Renal cortex interstitium (tissue), 11 donors: Measurements from ENCODE around the gene KAZALD1. TPM values are rescaled to one million over a fixed set of nuclear protein-coding genes. Genes with fewer than 3 reads are reported as not detected.

Source experiments
- DNase-seq, 11 donors: peaks; one replicate each; pipeline ENCODE4 v3.0.0-alpha.2; 2013; ENCODE audit warnings: low read depth in 9 of 11, low spot score in 4 of 11; ENCODE audit errors: extremely low read depth in 1 of 11
- polyA plus RNA-seq, 3 donors: library from polyadenylated mRNA; unstranded; fragments of 120-200 nt; gene quantifications; one replicate each; pipeline ENCODE4 v1.2.1, GENCODE V29; 2013; ENCODE audit not compliant: insufficient read length in 3 of 3

KAZALD1 gene
- polyA plus RNA-seq, 3 donors: 8.0 to 12.7 (median 10.0) TPM

GRCh38 chr10:101110856-101111523 lies 49.2 kb downstream of the KAZALD1 start:
- no peak for DNase-seq

GRCh38 chr10:101111547-101111946 lies 49.8 kb downstream of the KAZALD1 start:
- no peak for DNase-seq

- no peak for DNase-seq
Measured at GRCh38 chr10:101112799-101113594, 51.2 kb downstream of the KAZALD1 start.

GRCh38 chr10:101113890-101114403 lies 52.2 kb downstream of the KAZALD1 start:
- no peak for DNase-seq

GRCh38 chr10:101114646-101115045 lies 52.9 kb downstream of the KAZALD1 start:
- no peak for DNase-seq

Other genes with a start within 250 kb of the KAZALD1 start
- gene SLF2, start 149.0 kb upstream of the KAZALD1 start, polyA plus RNA-seq: 10 to 100 TPM; 33.4 to 45.6 (median 36.9) TPM
- gene SEMA4G, start 92.5 kb upstream of the KAZALD1 start, polyA plus RNA-seq: 10 to 100 TPM; 49.8 to 52.7 (median 50.3) TPM
- 100 to 1,000 TPM in 2 of 3 donors, 10 to 100 TPM in 1; 94.5 to 105 (median 100) TPM for gene MRPL43, start 74.5 kb upstream of the KAZALD1 start, polyA plus RNA-seq
- 10 to 100 TPM; 13.4 to 17.1 (median 16.1) TPM for gene TWNK, start 74.4 kb upstream of the KAZALD1 start, polyA plus RNA-seq
- 10 to 100 TPM; 45.4 to 72.3 (median 70.8) TPM for gene LZTS2, start 62.2 kb upstream of the KAZALD1 start, polyA plus RNA-seq
- gene PDZD7, start 30.9 kb upstream of the KAZALD1 start, polyA plus RNA-seq: 1 to 10 TPM; 2.3 to 4.3 (median 3.8) TPM
- gene SFXN3, start 30.8 kb upstream of the KAZALD1 start, polyA plus RNA-seq: 10 to 100 TPM; 22.4 to 36.1 (median 24.2) TPM
- under 1 TPM in 2 of 3 donors, not detected in 1; 0.09 TPM for gene TLX1, start 69.3 kb downstream of the KAZALD1 start, polyA plus RNA-seq
- under 1 TPM in 1 of 3 donors, not detected in 2; 0.03 TPM for gene LBX1, start 167.5 kb downstream of the KAZALD1 start, polyA plus RNA-seq